Left cardiac atrium (tissue), 2 donors: ENCODE data around the gene COASY. TPM values are rescaled to one million over a fixed set of nuclear protein-coding genes. Genes with fewer than 3 reads are reported as not detected.

Experiments used
- microRNA-seq, 2 donors: library from miRNA; unstranded; fragments of <30 nt; microRNA quantifications; one replicate each; pipeline ENCODE4 v1.2.0, GENCODE V29; 2020
- total RNA-seq, 2 donors: library from RNA; stranded (reverse); fragmentation: NEBNext Ultra II Directional; extraction: Animal tissue kit (Norgen Biotek cat#: 25700); gene quantifications; one replicate each; pipeline ENCODE4 v1.2.1, GENCODE V29; 2021
- donor health status: DM: no; HTN: yes; CAD: no; lungs with severe emphysema.
- donor health status: DM: yes; HTN: yes; CAD: no.

Gene COASY
- total RNA-seq, 2 donors from 2014 or later = 37.2 to 37.5 TPM

Small RNAs within 50 kb of the gene (microRNA-seq; reads per million reads assigned to microRNA genes)
- gene MIR5010 = 4.4 to 6.0 reads per million in 2 donors

Other genes starting within 250 kb of the COASY start
- 100 to 1,000 TPM; 106 to 241 TPM for gene STAT3, start 173.7 kb upstream of the COASY start, total RNA-seq
- gene CAVIN1, start 138.9 kb upstream of the COASY start, total RNA-seq = 100 to 1,000 TPM; 258 to 297 TPM
- gene ATP6V0A1, start 103.3 kb upstream of the COASY start, total RNA-seq = 10 to 100 TPM; 40.3 to 55.4 TPM
- gene NAGLU, start 25.9 kb upstream of the COASY start, total RNA-seq = 10 to 100 TPM; 15.1 to 20.7 TPM
- gene HSD17B1, start 9.2 kb upstream of the COASY start, total RNA-seq = 1 to 10 TPM; 2.8 to 3.7 TPM
- 10 to 100 TPM; 51.3 to 55.3 TPM for gene MLX, start 5.0 kb downstream of the COASY start, total RNA-seq
- 1 to 10 TPM; 2.2 to 3.4 TPM for gene PSMC3IP, start 15.6 kb downstream of the COASY start, total RNA-seq
- gene RETREG3, start 47.2 kb downstream of the COASY start, total RNA-seq = 10 to 100 TPM; 26.0 to 26.1 TPM
- gene TUBG1, start 47.5 kb downstream of the COASY start, total RNA-seq = 10 to 100 TPM; 45.3 to 54.8 TPM
- gene TUBG2, start 97.1 kb downstream of the COASY start, total RNA-seq = 10 to 100 TPM; 14.4 to 15.8 TPM
- gene PLEKHH3, start 114.8 kb downstream of the COASY start, total RNA-seq = 10 to 100 TPM; 18.1 to 19.9 TPM
- 1 to 10 TPM; 1.7 to 3.3 TPM for gene CCR10, start 119.7 kb downstream of the COASY start, total RNA-seq
- 1 to 10 TPM; 4.7 to 7.2 TPM for gene CNTNAP1, start 120.4 kb downstream of the COASY start, total RNA-seq
- gene EZH1, start 182.9 kb downstream of the COASY start, total RNA-seq = 10 to 100 TPM; 28.7 to 38.1 TPM
- gene RAMP2, start 199.1 kb downstream of the COASY start, total RNA-seq = 10 to 100 TPM; 40.9 to 49.7 TPM
- gene VPS25, start 211.3 kb downstream of the COASY start, total RNA-seq = 10 to 100 TPM; 30.0 to 32.1 TPM
- gene WNK4, start 218.5 kb downstream of the COASY start, total RNA-seq = not detected
- 10 to 100 TPM; 60.3 to 63.9 TPM for gene COA3, start 236.6 kb downstream of the COASY start, total RNA-seq
- gene CNTD1, start 236.7 kb downstream of the COASY start, total RNA-seq = under 1 TPM in 1 of 2 donors, not detected in 1; 0.44 TPM